Peyer's patch (tissue), 4 donors: Measurements from ENCODE around the gene HYAL1.

Experiments
- POLR2A ChIP-seq, 2 donors: fragments of 450-650 bp; IDR thresholded peaks; one replicate each; pipeline ENCODE4 v1.5.1; 2017; ENCODE audit warnings: antibody characterized with exemption in 2 of 2, mild to moderate bottlenecking in 2 of 2, moderate library complexity in 2 of 2
- TF ChIP-seq, protein P1 (sequence below), 6 experiments: fragments of 450-650 bp in 4 of 6; fragments of 200-600 bp in 2 of 6; sonication (generic) in 1 of 6; IDR thresholded peaks; one replicate each; pipeline ENCODE4 v1.5.1; 2017 to 2019; ENCODE audit warnings: antibody characterized with exemption in 6 of 6, mild to moderate bottlenecking in 3 of 6, moderate library complexity in 1 of 6

DNA sequence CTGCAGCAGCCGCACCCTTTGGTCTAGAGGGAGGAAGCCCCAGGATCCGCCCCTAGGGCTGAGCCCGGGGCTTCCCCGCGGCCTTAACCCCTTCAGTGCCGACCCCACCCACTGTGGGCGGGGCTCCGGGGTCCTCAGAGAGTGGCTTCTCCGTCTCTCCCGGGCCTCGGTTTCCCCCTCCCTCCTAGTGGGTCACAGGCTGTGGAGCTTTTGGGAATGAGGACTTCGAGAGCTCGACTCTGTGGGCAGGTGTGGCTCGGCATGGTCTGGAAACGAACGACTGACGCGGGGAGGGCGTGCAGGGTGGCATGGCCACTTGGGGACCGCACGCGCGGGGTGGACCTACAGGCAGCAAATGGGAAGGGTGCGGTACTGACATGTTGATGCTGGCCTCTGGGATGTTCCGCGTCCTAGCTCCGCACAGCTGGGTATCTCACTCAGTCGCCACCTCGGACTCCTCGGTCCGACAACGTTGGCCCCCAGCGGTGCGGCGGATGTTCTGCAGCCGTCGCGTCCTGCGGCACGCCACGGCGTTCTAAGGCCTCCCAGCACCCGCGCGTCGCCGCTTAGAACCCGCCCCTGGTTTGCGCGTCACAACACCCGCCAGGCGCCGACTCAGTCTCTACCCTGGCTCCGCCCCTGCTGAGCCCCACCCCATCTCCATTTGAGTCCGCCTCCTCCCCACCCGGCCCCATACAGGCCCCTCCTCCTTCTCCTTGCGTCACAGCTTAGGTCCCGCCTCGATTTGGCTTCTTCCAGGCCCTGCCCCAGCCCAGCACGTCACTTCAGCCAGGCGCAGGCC lies 4.3 kb downstream of the HYAL1 start, which contains the start of the genes HYAL3 and NAA80:
- TF ChIP-seq, protein P1, sequence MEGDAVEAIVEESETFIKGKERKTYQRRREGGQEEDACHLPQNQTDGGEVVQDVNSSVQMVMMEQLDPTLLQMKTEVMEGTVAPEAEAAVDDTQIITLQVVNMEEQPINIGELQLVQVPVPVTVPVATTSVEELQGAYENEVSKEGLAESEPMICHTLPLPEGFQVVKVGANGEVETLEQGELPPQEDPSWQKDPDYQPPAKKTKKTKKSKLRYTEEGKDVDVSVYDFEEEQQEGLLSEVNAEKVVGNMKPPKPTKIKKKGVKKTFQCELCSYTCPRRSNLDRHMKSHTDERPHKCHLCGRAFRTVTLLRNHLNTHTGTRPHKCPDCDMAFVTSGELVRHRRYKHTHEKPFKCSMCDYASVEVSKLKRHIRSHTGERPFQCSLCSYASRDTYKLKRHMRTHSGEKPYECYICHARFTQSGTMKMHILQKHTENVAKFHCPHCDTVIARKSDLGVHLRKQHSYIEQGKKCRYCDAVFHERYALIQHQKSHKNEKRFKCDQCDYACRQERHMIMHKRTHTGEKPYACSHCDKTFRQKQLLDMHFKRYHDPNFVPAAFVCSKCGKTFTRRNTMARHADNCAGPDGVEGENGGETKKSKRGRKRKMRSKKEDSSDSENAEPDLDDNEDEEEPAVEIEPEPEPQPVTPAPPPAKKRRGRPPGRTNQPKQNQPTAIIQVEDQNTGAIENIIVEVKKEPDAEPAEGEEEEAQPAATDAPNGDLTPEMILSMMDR (IDR thresholded peaks at IDR 0.05) = peak in 5 of 6 experiments; percentile 13 to 69 (median 60)
- TF ChIP-seq POLR2A (IDR thresholded peaks at IDR 0.05) = peak; percentile 91 to 97
